Measurements from ENCODE around the gene TRIM47. TPM values are rescaled to one million over a fixed set of nuclear protein-coding genes. Genes with fewer than 3 reads are reported as not detected.
A peak's percentile ranks its signal among the peaks of the same experiment; 100 is the strongest.

Gene TRIM47
- total RNA-seq, 1 experiment from 2014 or later, result 86.7 TPM

- no peak overlapping the region for H3K9ac ChIP-seq (ENCODE audit: low read length)
- H4K20me1 ChIP-seq (ENCODE audit: insufficient read depth), result no peaks in the 10 kb centered on the region
- DNase-seq (ENCODE audit: low read depth, low spot score) (no peak), ATAC-seq (no peak)
- no peaks in the 10 kb centered on the region for H3K9me2 ChIP-seq (ENCODE audit: insufficient read depth)
- no peaks in the 10 kb centered on the region for H3K27me3 ChIP-seq (ENCODE audit: insufficient read depth, low read length)
- H3K9me3 ChIP-seq (ENCODE audit: control insufficient read depth in 1 of 2, insufficient read depth in 1 of 2, low read depth in 1 of 2, low read length in 2 of 2), result no peaks in the 10 kb centered on the region
- H3K27ac ChIP-seq (ENCODE audit: low read depth, low read length), result peak overlapping the region; percentile 100
- POLR2A ChIA-PET, result interaction anchor here (1.2 to 1.6 kb wide), 2 partner anchors 17 to 118 kb away, joined by 3 read pairs; no protein-coding TSS in a partner anchor
- TF ChIP-seq EZH2 (IDR thresholded peaks at IDR 0.05) (no peak), SIN3A (IDR thresholded peaks at IDR 0.05; ENCODE audit: low read depth) (no peak), TCF7L2 (IDR thresholded peaks at IDR 0.05; ENCODE audit: borderline replicate concordance, extremely low read depth, insufficient read depth, insufficient read length) (no peak), YY1 (IDR thresholded peaks at IDR 0.05; ENCODE audit: extremely low read depth, insufficient replicate concordance, low read depth, low read length) (no peak), FOSL1 (IDR thresholded peaks at IDR 0.05; ENCODE audit: low read depth) (no peak), CBX3 (IDR thresholded peaks at IDR 0.05; ENCODE audit: low read depth) (no peak), EZH2phosphoT487 (IDR thresholded peaks at IDR 0.05; ENCODE audit: borderline replicate concordance) (no peak), ZNF274 (IDR thresholded peaks at IDR 0.05; ENCODE audit: low read depth, low read length) (no peak), POLR2AphosphoS5 (IDR thresholded peaks at IDR 0.05; ENCODE audit: low read depth, low read length) (no peak)
- TF ChIP-seq, protein P1, sequence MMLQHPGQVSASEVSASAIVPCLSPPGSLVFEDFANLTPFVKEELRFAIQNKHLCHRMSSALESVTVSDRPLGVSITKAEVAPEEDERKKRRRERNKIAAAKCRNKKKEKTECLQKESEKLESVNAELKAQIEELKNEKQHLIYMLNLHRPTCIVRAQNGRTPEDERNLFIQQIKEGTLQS (IDR thresholded peaks at IDR 0.05), result no peak
- TF ChIP-seq, protein P2, sequence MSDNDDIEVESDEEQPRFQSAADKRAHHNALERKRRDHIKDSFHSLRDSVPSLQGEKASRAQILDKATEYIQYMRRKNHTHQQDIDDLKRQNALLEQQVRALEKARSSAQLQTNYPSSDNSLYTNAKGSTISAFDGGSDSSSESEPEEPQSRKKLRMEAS (IDR thresholded peaks at IDR 0.05), result no peak
- peaks cover 24 to 40% of the 10 kb centered on the region in 2 experiments for H3K36me3 ChIP-seq (ENCODE audit: control insufficient read depth in 1 of 2, insufficient read depth in 2 of 2, low read length in 2 of 2)
- no peak overlapping the region for H3K4me3 ChIP-seq (replicated peaks in 1 of 2; ENCODE audit: low read depth in 1 of 2, low read length in 2 of 2)
- intact Hi-C loops (cut with micrococcal nuclease), result no loop called here
- H3K4me1 ChIP-seq (ENCODE audit: control insufficient read depth in 1 of 2, insufficient read depth in 2 of 2, low read length in 2 of 2), result peaks cover 16 to 29% of the 10 kb centered on the region in 2 experiments
- RAD21 ChIA-PET (ENCODE audit: low non-redundant PET in 1 of 2, low total read pairs in 2 of 2, uncharacterized antibody in 2 of 2, unreplicated experiment in 2 of 2), result no interaction called here
- BruUV-seq (replicated peaks), result no TSS peak
- H3K4me2 ChIP-seq (ENCODE audit: low read length), result no peak overlapping the region
- CTCF ChIA-PET, result no interaction called here
- no peak overlapping the region for H2AFZ ChIP-seq (ENCODE audit: low read depth, low read length, poor library complexity, severe bottlenecking)
- peaks cover 39% of the 10 kb centered on the region; the same call in 1 of the 2 replicates for H3K79me2 ChIP-seq (ENCODE audit: insufficient read depth, low read length)
Observed at GRCh38 chr17:75898065-75898464, 19.7 kb upstream of the TRIM47 start.

All from HCT116 (cell line).